GM19328 (cell line): ENCODE data around the gene DCDC2C.
A peak's percentile ranks its signal among the peaks of the same experiment; 100 is the strongest.

Source experiments
- ATAC-seq: cut with Tn5 transposase; IDR thresholded peaks from one replicate; pipeline ENCODE4 v1.9.1; 2021; ENCODE audit warnings: mild to moderate bottlenecking, moderate library complexity; ENCODE audit not compliant: unreplicated experiment

The DCDC2C gene

GRCh38 chr2:3769766-3770165 lies 66.4 kb downstream of the DCDC2C start:
- no peak for ATAC-seq

GRCh38 chr2:3770724-3771415 lies 67.5 kb downstream of the DCDC2C start:
- no peak for ATAC-seq

GRCh38 chr2:3771576-3771975 lies 68.2 kb downstream of the DCDC2C start:
- no peak for ATAC-seq

- no peak for ATAC-seq
Observed at GRCh38 chr2:3774336-3774735, 71.0 kb downstream of the DCDC2C start.

- ATAC-seq: no peak
Observed at GRCh38 chr2:3776311-3776710, 72.9 kb downstream of the DCDC2C start.

GRCh38 chr2:3777966-3778365 lies 74.6 kb downstream of the DCDC2C start:
- ATAC-seq: no peak

- ATAC-seq: no peak
Observed at GRCh38 chr2:3778851-3779495, 75.6 kb downstream of the DCDC2C start.

- ATAC-seq: no peak
Observed at GRCh38 chr2:3779496-3780049, 76.2 kb downstream of the DCDC2C start.

GRCh38 chr2:3780477-3781402 lies 77.4 kb downstream of the DCDC2C start:
- ATAC-seq: peak; percentile 98

GRCh38 chr2:3784731-3785130 lies 81.4 kb downstream of the DCDC2C start:
- ATAC-seq: no peak

GRCh38 chr2:3785220-3785889 lies 82.0 kb downstream of the DCDC2C start:
- ATAC-seq: no peak

- no peak for ATAC-seq
Observed at GRCh38 chr2:3785890-3786273, 82.5 kb downstream of the DCDC2C start.

- no peak for ATAC-seq
Observed at GRCh38 chr2:3787768-3788167, 84.4 kb downstream of the DCDC2C start.

GRCh38 chr2:3789256-3789655 lies 85.9 kb downstream of the DCDC2C start:
- ATAC-seq: no peak

- ATAC-seq: no peak
Observed at GRCh38 chr2:3793249-3793648, 89.9 kb downstream of the DCDC2C start.

- no peak for ATAC-seq
Observed at GRCh38 chr2:3801506-3801905, 98.1 kb downstream of the DCDC2C start.

- ATAC-seq: no peak
Observed at GRCh38 chr2:3805201-3805939, 102.0 kb downstream of the DCDC2C start.

- no peak for ATAC-seq
Observed at GRCh38 chr2:3806168-3806567, 102.8 kb downstream of the DCDC2C start.

GRCh38 chr2:3806730-3807129 lies 103.4 kb downstream of the DCDC2C start:
- ATAC-seq: no peak

- ATAC-seq: no peak
Observed at GRCh38 chr2:3807853-3808252, 104.5 kb downstream of the DCDC2C start.
